B cell (primary cell): Measurements from ENCODE around the gene ZNF345. TPM values are rescaled to one million over a fixed set of nuclear protein-coding genes. Genes with fewer than 3 reads are reported as not detected.

Experiments used
- ATAC-seq: fragments of 200-7000 bp; cut with Tn5 transposase; one replicate; pipeline ENCODE4 v1.10.0; 2021; ENCODE audit warnings: low read depth, mild to moderate bottlenecking, moderate number of reproducible peaks, moderate library complexity
- CTCF ChIA-PET: fragments of 350-600 bp; sonication (Branson Sonifier 250); formaldehyde crosslinking; loops from one replicate; lab custom pipeline; 2021; ENCODE audit warnings: antibody characterized with exemption, inconsistent platforms; lab: Charles Lee
- POLR2A ChIA-PET: fragments of 350-600 bp; sonication (Branson Sonifier 250); formaldehyde crosslinking; loops from one replicate; lab custom pipeline; 2021; ENCODE audit warnings: antibody characterized with exemption; lab: Charles Lee
- DNase-seq: peaks from one replicate; pipeline ENCODE4 v3.0.0; 2013
- H2AFZ ChIP-seq: 2 replicates; pipeline ENCODE4 v1.6.1; 2012; ENCODE audit warnings: mild to moderate bottlenecking, low read depth, low read length; ENCODE audit not compliant: insufficient read depth, poor library complexity, severe bottlenecking
- H3K27ac ChIP-seq, 2 donors: 1 replicate in 1 of 2; 2 replicates in 1 of 2; pipeline ENCODE4 v1.5.1; 2012 to 2013; ENCODE audit warnings: low read length in 2 of 2, mild to moderate bottlenecking in 2 of 2, moderate library complexity in 1 of 2
- H3K27me3 ChIP-seq, 4 experiments: fragments of 200-600 bp in 1 of 4; sonication (generic) in 1 of 4; replicated peaks in 1 of 4; 1 replicate in 2 of 4; 2 replicates in 2 of 4; pipeline versions ENCODE4 v1.6.1 to v1.7.0; 2013 to 2016; ENCODE audit warnings: low read length in 3 of 4, mild to moderate bottlenecking in 2 of 4, mixed read lengths in 1 of 4, moderate library complexity in 1 of 4; ENCODE audit not compliant: insufficient read depth in 4 of 4, control insufficient read depth in 3 of 4; ENCODE audit errors: control extremely low read depth in 1 of 4
- H3K36me3 ChIP-seq, 2 experiments: replicated peaks in 1 of 2; 1 replicate in 1 of 2; 2 replicates in 1 of 2; pipeline versions ENCODE4 v1.6.1 to v1.7.1; 2013; ENCODE audit warnings: low read length in 1 of 2; ENCODE audit not compliant: insufficient read depth in 2 of 2, control insufficient read depth in 1 of 2; ENCODE audit errors: control extremely low read depth in 1 of 2, extremely low read depth in 1 of 2
- H3K4me1 ChIP-seq, 2 donors: fragments of 200-600 bp in 1 of 2; sonication (generic) in 1 of 2; 1 replicate in 1 of 2; 2 replicates in 1 of 2; pipeline versions ENCODE4 v1.5.1 to v1.6.1; 2013 to 2017; ENCODE audit warnings: low read length in 2 of 2; ENCODE audit not compliant: control insufficient read depth in 2 of 2, insufficient read depth in 2 of 2
- H3K4me2 ChIP-seq: replicated peaks from 2 replicates; pipeline ENCODE3; 2012; ENCODE audit warnings: mild to moderate bottlenecking, low read depth, low read length; ENCODE audit not compliant: poor library complexity, severe bottlenecking
- H3K4me3 ChIP-seq, 5 experiments: fragments of 200-600 bp in 1 of 5; sonication (generic) in 1 of 5; 1 replicate in 3 of 5; 2 replicates in 2 of 5; pipeline versions ENCODE4 v1.5.1 to v1.7.0; 2011 to 2016; ENCODE audit warnings: low read length in 4 of 5, mild to moderate bottlenecking in 4 of 5, low read depth in 2 of 5, control low read depth in 1 of 5, moderate library complexity in 1 of 5; ENCODE audit not compliant: insufficient read depth in 1 of 5; ENCODE audit errors: control extremely low read depth in 1 of 5, extremely low read depth in 1 of 5
- H3K79me2 ChIP-seq: fragments of 200-600 bp; sonication (generic); one replicate; pipeline ENCODE4 v1.6.0; 2016; ENCODE audit warnings: low read length; ENCODE audit not compliant: control insufficient read depth, insufficient read depth
- H3K9ac ChIP-seq: fragments of 200-600 bp; sonication (generic); 2 replicates; pipeline ENCODE4 v1.6.1; 2017; ENCODE audit warnings: mild to moderate bottlenecking, low read length, moderate library complexity
- H3K9me3 ChIP-seq, 3 donors: one replicate each; pipeline versions ENCODE4 v1.6.1 to v1.7.1; 2013; ENCODE audit warnings: low read length in 2 of 3; ENCODE audit not compliant: control insufficient read depth in 2 of 3, insufficient read depth in 1 of 3; ENCODE audit errors: control extremely low read depth in 1 of 3
- H4K20me1 ChIP-seq: 2 replicates; pipeline ENCODE4 v1.6.0; 2012; ENCODE audit warnings: mild to moderate bottlenecking, low read length; ENCODE audit not compliant: insufficient read depth, control insufficient read depth, poor library complexity, severe bottlenecking
- H3K27ac Mint-ChIP-seq: one replicate; pipeline ENCODE4 v1.8.0; 2021; ENCODE audit warnings: mixed read lengths
- H3K27me3 Mint-ChIP-seq: one replicate; pipeline ENCODE4 v1.8.0; 2021; ENCODE audit warnings: mixed read lengths
- H3K4me1 Mint-ChIP-seq: one replicate; pipeline ENCODE4 v1.8.0; 2021; ENCODE audit warnings: mixed read lengths
- H3K4me3 Mint-ChIP-seq: one replicate; pipeline ENCODE4 v1.8.0; 2021; ENCODE audit warnings: mixed read lengths
- H3K9me3 Mint-ChIP-seq: one replicate; pipeline ENCODE4 v1.8.0; 2022; ENCODE audit warnings: mixed read lengths; ENCODE audit not compliant: insufficient read depth
- EZH2 ChIP-seq: IDR thresholded peaks from 2 replicates; pipeline ENCODE4 v1.6.1; 2012; ENCODE audit warnings: borderline replicate concordance, low read depth, mild to moderate bottlenecking, moderate library complexity, low read length; ENCODE audit not compliant: insufficient read depth, poor library complexity, severe bottlenecking
- WGBS: methylation state at CpG from one replicate; pipeline ENCODE4 v1.1.5; 2013; ENCODE audit warnings: missing lambda C conversion rate; ENCODE audit not compliant: insufficient coverage; 5-methylcytosine and 5-hydroxymethylcytosine counted together
- intact Hi-C: fragments of 100-400 bp; cut with micrococcal nuclease; formaldehyde crosslinking; loops from one replicate; pipeline ENCODE4 v1.10.0; 2022
- polyA plus RNA-seq: library from polyadenylated mRNA; depleted of rRNA; stranded (reverse); fragments of >200 nt; gene quantifications from 2 replicates; pipeline ENCODE4 v1.2.3, GENCODE V29; 2012
- total RNA-seq, 2 donors: library from RNA; stranded (reverse); fragments of 120-200 nt in 1 of 2; gene quantifications; 1 replicate in 1 of 2; 2 replicates in 1 of 2; pipeline versions ENCODE4 v1.2.3 to v1.2.4, GENCODE V29; 2013 to 2022
- TF ChIP-seq, protein P1 (sequence below): fragments of 200-600 bp; IDR thresholded peaks from one replicate; pipeline ENCODE4 v1.8.0; 2022; ENCODE audit warnings: antibody characterized with exemption, mild to moderate bottlenecking

ZNF345 gene
- total and polyA plus RNA-seq, 2 donors (not counting 1 experiment from before 2014, with no cell fraction given) = 6.2 to 19.5 TPM

DNA sequence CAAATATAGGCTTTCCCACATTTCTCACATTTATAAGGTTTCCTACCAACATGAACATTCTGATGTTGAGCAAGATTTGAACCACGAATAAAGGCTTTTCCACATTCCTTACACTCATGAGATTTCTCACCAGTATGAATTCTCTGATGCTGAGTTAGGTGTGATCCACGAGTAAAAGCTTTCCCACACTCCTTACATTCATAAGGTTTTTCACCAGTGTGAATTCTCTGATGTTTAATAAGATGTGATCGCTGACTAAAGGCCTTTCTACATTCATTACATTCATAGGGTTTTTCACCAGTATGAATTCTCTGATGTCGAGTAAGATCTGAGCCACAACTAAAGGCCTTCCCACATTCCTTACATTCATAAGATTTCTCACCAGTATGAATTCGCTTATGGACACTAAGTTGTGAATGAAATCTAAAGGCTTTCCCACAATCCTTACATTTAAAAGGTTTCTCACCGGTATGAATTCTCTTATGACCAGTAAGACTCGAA lies 31.5 kb upstream of the ZNF345 start:
- Histone ChIP-seq H4K20me1 (no peaks in the 10 kb centered on the region), H2AFZ (no peak overlapping the region), H3K9me3 (peaks cover 44 to 88% (median 58%) of the 10 kb centered on the region in 3 donors), H3K4me1 (no peaks in the 10 kb centered on the region), H3K4me2 (no peak overlapping the region), H3K79me2 (peaks cover 30% of the 10 kb centered on the region), H3K27ac (no peak overlapping the region), H3K4me3 (peak overlapping the region in 1 of 5 experiments; percentile 4), H3K27me3 (no peaks in the 10 kb centered on the region), H3K9ac (no peak overlapping the region), H3K36me3 (peaks cover 19 to 38% of the 10 kb centered on the region in 2 experiments)
- intact Hi-C loops = no loop called here
- Mint-ChIP-seq H3K4me3 (no peak overlapping the region), H3K27me3 (no peaks in the 10 kb centered on the region), H3K27ac (no peak overlapping the region), H3K4me1 (no peaks in the 10 kb centered on the region), H3K9me3 (peaks cover 11% of the 10 kb centered on the region)
- TF ChIP-seq, protein P1, sequence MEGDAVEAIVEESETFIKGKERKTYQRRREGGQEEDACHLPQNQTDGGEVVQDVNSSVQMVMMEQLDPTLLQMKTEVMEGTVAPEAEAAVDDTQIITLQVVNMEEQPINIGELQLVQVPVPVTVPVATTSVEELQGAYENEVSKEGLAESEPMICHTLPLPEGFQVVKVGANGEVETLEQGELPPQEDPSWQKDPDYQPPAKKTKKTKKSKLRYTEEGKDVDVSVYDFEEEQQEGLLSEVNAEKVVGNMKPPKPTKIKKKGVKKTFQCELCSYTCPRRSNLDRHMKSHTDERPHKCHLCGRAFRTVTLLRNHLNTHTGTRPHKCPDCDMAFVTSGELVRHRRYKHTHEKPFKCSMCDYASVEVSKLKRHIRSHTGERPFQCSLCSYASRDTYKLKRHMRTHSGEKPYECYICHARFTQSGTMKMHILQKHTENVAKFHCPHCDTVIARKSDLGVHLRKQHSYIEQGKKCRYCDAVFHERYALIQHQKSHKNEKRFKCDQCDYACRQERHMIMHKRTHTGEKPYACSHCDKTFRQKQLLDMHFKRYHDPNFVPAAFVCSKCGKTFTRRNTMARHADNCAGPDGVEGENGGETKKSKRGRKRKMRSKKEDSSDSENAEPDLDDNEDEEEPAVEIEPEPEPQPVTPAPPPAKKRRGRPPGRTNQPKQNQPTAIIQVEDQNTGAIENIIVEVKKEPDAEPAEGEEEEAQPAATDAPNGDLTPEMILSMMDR = no peak
- no peak for TF ChIP-seq EZH2
- ChIA-PET CTCF (no interaction called here), POLR2A (no interaction called here)
- no CpG with 5 or more reads among the region's 7 CpGs for WGBS
- ATAC-seq = no peak
- no peak for DNase-seq

DNA sequence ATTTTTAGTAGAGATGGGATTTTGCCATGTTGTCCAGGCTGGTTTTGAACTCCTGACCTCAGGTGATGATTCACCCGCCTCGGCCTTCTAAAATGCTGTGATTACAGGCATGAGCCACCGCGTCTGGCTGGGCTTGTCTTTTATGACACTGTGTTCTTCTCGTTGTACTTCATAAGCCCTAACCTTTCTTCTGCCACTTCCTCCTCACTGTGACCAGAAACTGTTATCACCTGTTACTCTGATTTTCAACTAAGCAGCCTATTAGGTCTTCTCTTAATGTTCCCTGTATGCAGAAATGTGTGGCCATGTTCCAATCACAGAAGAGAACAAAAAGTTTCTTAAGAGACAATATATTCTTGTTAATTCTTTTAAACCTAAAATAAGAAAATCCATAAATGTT lies 28.9 kb upstream of the ZNF345 start:
- H3K4me1 Mint-ChIP-seq = no peaks in the 10 kb centered on the region
- no peak overlapping the region for H3K27ac Mint-ChIP-seq
- POLR2A ChIA-PET = no interaction called here

More for the DNA sequence above, 28.9 kb upstream of the ZNF345 start:
- H3K79me2 ChIP-seq = peaks cover 16% of the 10 kb centered on the region
- no peaks in the 10 kb centered on the region for H3K27me3 ChIP-seq
- 100% methylated on average over 5 of the region's 5 CpGs for WGBS
- no peak for ATAC-seq
- no peak for DNase-seq
- H3K36me3 ChIP-seq = peaks cover 21 to 51% of the 10 kb centered on the region in 2 experiments
- H3K9me3 Mint-ChIP-seq = peaks cover 22% of the 10 kb centered on the region
- H4K20me1 ChIP-seq = no peaks in the 10 kb centered on the region
- intact Hi-C loops = no loop called here
- no peak overlapping the region for H3K4me2 ChIP-seq
- no peaks in the 10 kb centered on the region for H3K4me1 ChIP-seq
- H3K4me3 ChIP-seq = no peak overlapping the region
- H3K9ac ChIP-seq = no peak overlapping the region
- TF ChIP-seq, protein P1 = no peak
- TF ChIP-seq EZH2 = no peak
- CTCF ChIA-PET = no interaction called here
- H3K9me3 ChIP-seq = peaks cover 36 to 85% (median 48%) of the 10 kb centered on the region in 3 donors
- no peak overlapping the region for H2AFZ ChIP-seq
- no peak overlapping the region for H3K4me3 Mint-ChIP-seq
- no peak overlapping the region for H3K27ac ChIP-seq
- no peaks in the 10 kb centered on the region for H3K27me3 Mint-ChIP-seq
